Measurements from ENCODE around the gene MFAP2. TPM values are rescaled to one million over a fixed set of nuclear protein-coding genes. Genes with fewer than 3 reads are reported as not detected.

MFAP2 gene
- total RNA-seq, 1 donor from 2014 or later = 172 TPM

DNA sequence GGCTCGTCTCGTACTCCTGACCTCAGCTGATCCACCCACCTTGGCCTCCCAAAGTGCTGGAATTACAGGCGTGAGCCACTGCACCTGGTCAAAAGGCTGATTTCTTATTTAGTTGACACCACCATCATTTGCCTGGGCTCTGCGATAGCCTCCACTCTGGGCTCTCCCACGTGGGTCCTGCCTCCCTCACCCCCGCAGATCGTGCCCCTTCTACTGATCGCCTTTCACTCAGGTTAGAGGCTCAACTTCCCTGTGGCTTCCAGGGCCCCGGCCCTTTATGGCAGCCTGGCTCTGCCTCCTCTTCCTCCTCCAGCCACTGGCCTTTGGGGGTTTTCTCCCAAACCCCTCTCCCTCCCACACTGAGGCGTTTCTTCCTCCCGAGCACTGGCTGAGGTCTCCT lies 2.5 kb upstream of the MFAP2 start:
- Mint-ChIP-seq H3K9me3 (ENCODE audit: unreplicated experiment) (no peaks in the 10 kb centered on the region), H3K4me1 (ENCODE audit: unreplicated experiment) (peaks cover 38% of the 10 kb centered on the region), H3K27me3 (ENCODE audit: unreplicated experiment) (no peaks in the 10 kb centered on the region), H3K36me3 (ENCODE audit: unreplicated experiment) (peaks cover 7% of the 10 kb centered on the region), H3K4me3 (ENCODE audit: unreplicated experiment) (no peak overlapping the region), H3K27ac (ENCODE audit: unreplicated experiment) (no peak overlapping the region)
- DNase-seq (ENCODE audit: extremely low spot score, unreplicated experiment) = no peak
- TF ChIP-seq, protein P1, sequence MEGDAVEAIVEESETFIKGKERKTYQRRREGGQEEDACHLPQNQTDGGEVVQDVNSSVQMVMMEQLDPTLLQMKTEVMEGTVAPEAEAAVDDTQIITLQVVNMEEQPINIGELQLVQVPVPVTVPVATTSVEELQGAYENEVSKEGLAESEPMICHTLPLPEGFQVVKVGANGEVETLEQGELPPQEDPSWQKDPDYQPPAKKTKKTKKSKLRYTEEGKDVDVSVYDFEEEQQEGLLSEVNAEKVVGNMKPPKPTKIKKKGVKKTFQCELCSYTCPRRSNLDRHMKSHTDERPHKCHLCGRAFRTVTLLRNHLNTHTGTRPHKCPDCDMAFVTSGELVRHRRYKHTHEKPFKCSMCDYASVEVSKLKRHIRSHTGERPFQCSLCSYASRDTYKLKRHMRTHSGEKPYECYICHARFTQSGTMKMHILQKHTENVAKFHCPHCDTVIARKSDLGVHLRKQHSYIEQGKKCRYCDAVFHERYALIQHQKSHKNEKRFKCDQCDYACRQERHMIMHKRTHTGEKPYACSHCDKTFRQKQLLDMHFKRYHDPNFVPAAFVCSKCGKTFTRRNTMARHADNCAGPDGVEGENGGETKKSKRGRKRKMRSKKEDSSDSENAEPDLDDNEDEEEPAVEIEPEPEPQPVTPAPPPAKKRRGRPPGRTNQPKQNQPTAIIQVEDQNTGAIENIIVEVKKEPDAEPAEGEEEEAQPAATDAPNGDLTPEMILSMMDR (IDR thresholded peaks at IDR 0.05) = no peak

DNA sequence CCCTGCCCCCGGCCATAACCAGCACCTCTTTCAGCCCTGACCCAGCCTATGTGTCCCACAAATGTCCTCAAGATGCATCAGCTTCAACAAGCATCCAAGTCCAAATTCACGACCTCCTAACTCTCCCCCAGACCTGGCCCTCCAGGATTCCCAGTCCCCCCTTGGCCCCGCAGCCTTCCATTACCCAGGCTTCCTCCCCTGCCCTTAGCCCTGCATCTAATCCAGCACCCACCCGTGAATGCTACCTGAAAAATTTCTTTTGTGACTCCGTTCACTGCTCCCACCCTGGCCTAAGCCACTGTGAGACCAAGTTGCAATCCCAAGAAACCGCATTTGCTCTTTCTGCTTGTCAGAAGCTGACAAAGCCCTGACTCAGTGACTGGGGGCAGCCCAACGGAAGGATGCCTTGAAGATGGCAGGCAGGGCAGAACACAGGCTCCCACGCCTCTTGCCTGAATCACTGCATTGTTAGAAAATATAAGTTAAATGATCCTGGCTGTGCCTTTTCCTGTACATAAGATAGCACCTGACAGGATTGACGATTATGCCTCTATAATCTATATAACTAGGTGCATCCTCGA lies 939 bp upstream of the MFAP2 start:
- no peaks in the 10 kb centered on the region for H3K9me3 Mint-ChIP-seq (ENCODE audit: unreplicated experiment)
- DNase-seq (ENCODE audit: extremely low spot score, unreplicated experiment) = no peak
- H3K27ac Mint-ChIP-seq (ENCODE audit: unreplicated experiment) = peak overlapping the region; percentile 76
- peak overlapping the region; percentile 81 for H3K4me3 Mint-ChIP-seq (ENCODE audit: unreplicated experiment)
- H3K27me3 Mint-ChIP-seq (ENCODE audit: unreplicated experiment) = no peaks in the 10 kb centered on the region
- TF ChIP-seq, protein P1 (IDR thresholded peaks at IDR 0.05) = no peak
- peaks cover 48% of the 10 kb centered on the region for H3K4me1 Mint-ChIP-seq (ENCODE audit: unreplicated experiment)
- peaks cover 4% of the 10 kb centered on the region for H3K36me3 Mint-ChIP-seq (ENCODE audit: unreplicated experiment)

DNA sequence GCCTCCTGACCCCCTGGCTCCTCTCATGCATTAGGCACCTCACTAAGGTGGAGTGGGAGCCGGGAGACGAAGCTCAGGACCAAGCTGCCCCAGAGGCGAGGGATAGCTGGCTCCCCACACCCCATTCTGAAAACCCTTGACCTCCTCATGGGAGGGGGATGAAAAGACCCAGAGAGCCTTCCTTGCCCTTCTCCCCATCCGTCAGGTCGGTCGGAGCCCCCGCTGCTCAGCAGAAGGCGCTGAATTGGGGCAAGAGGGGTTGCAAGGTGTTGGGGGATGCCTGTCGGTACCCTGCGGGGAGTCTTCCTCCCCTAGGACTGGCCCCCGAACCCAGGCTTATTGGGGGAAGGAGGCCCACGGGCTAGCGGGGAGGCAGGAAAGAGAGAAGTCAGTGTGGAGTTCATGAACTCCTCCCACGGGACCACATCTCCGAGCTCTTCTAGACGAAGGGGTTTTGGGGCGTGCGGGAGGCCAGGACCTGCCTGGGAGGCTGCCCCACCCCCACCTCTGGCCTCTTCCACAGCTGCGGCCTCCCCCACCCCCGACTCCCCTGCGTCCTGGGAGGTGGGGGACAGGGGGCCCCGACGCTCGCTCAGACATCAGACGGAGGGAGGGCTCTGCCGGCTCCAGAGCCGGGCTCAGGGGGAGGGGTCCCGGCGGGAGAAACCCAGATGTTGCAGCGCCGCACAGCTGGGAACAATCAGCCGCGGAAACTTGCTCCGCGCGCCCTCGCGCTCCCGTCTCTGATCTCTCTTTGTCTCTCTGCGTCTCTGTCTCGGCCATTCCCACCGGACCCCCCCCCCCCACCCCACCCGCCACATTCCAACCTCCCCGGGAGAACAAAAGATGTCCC lies 719 bp downstream of the MFAP2 start:
- TF ChIP-seq, protein P1 (IDR thresholded peaks at IDR 0.05) = no peak
- no peaks in the 10 kb centered on the region for H3K9me3 Mint-ChIP-seq (ENCODE audit: unreplicated experiment)
- H3K4me3 Mint-ChIP-seq (ENCODE audit: unreplicated experiment) = peak overlapping the region; percentile 79
- H3K36me3 Mint-ChIP-seq (ENCODE audit: unreplicated experiment) = peaks cover 2% of the 10 kb centered on the region
- H3K4me1 Mint-ChIP-seq (ENCODE audit: unreplicated experiment) = peaks cover 54% of the 10 kb centered on the region
- DNase-seq (ENCODE audit: extremely low spot score, unreplicated experiment) = no peak
- peak overlapping the region; percentile 82 for H3K27ac Mint-ChIP-seq (ENCODE audit: unreplicated experiment)
- no peaks in the 10 kb centered on the region for H3K27me3 Mint-ChIP-seq (ENCODE audit: unreplicated experiment)

DNA sequence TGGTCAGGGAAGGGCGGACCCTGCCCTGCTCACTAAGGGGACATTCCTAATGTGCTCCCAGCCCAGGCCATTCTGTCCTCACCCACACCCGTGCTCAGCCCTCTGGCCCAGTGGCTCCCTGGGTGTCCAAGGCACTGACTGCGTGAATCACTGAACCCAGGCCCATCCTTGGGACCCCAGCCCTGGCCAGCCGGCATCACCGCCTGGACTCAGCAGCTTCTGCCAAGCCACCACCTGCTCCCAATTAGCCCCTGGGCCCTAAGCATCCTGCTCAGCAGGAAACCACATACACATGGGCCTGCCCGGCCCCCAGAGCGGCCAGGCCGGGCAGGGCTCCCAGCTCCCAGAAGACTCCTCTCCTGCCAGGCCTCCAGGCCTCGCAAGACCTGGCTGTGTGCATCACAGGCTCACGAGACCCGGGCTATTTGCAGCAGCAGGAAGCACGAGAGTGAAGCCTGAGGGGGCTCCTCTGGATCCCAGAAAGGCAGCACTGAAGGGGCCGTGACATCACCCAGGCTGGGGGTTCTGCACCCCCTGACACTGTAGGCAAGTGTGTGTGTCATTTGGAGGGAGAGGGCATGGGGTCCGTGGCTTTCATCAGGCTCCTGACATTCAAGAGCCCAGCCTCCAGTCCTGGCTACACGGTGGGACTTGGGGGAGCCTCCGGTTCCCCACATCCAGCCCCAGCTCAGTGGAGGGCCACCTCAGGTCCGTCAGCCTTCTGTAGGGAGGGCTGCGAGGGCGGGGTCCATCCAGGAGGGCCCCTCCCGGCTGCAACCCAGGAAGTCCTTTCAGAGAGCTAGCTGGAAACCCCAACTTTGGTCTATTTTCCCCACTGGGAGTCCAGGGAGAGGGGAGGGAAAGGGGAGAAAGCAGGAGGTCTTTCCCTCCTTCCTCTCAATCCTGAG lies 1.6 kb downstream of the MFAP2 start:
- peaks cover 49% of the 10 kb centered on the region for H3K4me1 Mint-ChIP-seq (ENCODE audit: unreplicated experiment)
- DNase-seq (ENCODE audit: extremely low spot score, unreplicated experiment) = peak; percentile 91
- H3K4me3 Mint-ChIP-seq (ENCODE audit: unreplicated experiment) = peak overlapping the region; percentile 79
- TF ChIP-seq, protein P1 (IDR thresholded peaks at IDR 0.05) = no peak
- peaks cover 2% of the 10 kb centered on the region for H3K36me3 Mint-ChIP-seq (ENCODE audit: unreplicated experiment)
- no peaks in the 10 kb centered on the region for H3K27me3 Mint-ChIP-seq (ENCODE audit: unreplicated experiment)
- peak overlapping the region; percentile 82 for H3K27ac Mint-ChIP-seq (ENCODE audit: unreplicated experiment)
- no peaks in the 10 kb centered on the region for H3K9me3 Mint-ChIP-seq (ENCODE audit: unreplicated experiment)

All from osteocyte (in vitro differentiated cells).